HEK293 (cell line): ENCODE results near the gene HSPH1.

Experiments
- CTCF ChIA-PET: fragments of 350-600 bp; formaldehyde crosslinking; extraction: SDS; loops from one replicate; lab custom pipeline; 2021; ENCODE audit warnings: antibody characterized with exemption; lab: Yijun Ruan, JAX
- POLR2A ChIA-PET: fragments of 300-600 bp; formaldehyde crosslinking; extraction: SDS; loops from one replicate; lab custom pipeline; 2020; ENCODE audit warnings: antibody characterized with exemption, inconsistent platforms; lab: Yijun Ruan, JAX
- H3K27ac ChIP-seq: fragments of 200-500 bp; sonication (Bioruptor generic); 2 replicates; pipeline ENCODE4 v1.5.1; 2014; ENCODE audit warnings: low read depth, low read length, control low read depth, inconsistent platforms; ENCODE audit errors: extremely low read depth
- H3K36me3 ChIP-seq, 2 experiments: fragments of 200-500 bp in 1 of 2; sonication (Bioruptor generic) in 1 of 2; 1 replicate in 1 of 2; 2 replicates in 1 of 2; pipeline ENCODE4 v1.5.1; 2014 to 2017; ENCODE audit warnings: inconsistent platforms in 2 of 2, low read length in 2 of 2; ENCODE audit not compliant: control insufficient read depth in 2 of 2, insufficient read depth in 1 of 2
- H3K4me1 ChIP-seq: fragments of 200-500 bp; sonication (Bioruptor generic); 2 replicates; pipeline ENCODE4 v1.5.1; 2014; ENCODE audit warnings: mild to moderate bottlenecking, low read length, inconsistent platforms; ENCODE audit not compliant: control insufficient read depth, insufficient read depth
- H3K4me3 ChIP-seq: 2 replicates; pipeline ENCODE4 v1.5.1; 2011; ENCODE audit warnings: low read depth, mild to moderate bottlenecking, control low read depth, low read length, moderate library complexity
- H3K9me3 ChIP-seq: fragments of 200-500 bp; sonication (Bioruptor generic); 2 replicates; pipeline ENCODE4 v1.5.1; 2014; ENCODE audit warnings: low read depth, low read length, inconsistent platforms; ENCODE audit not compliant: control insufficient read depth, insufficient read depth
- ATF2 ChIP-seq: fragments of 450-650 bp; formaldehyde crosslinking; IDR thresholded peaks from 2 replicates; pipeline ENCODE4 v1.5.1; 2016; ENCODE audit warnings: missing biosample characterization, missing genetic modification characterization, low read depth
- GLIS1 ChIP-seq: fragments of 450-650 bp; formaldehyde crosslinking; IDR thresholded peaks from 2 replicates; pipeline ENCODE4 v1.5.1; 2016; ENCODE audit warnings: missing biosample characterization, missing genetic modification characterization
- HOXA7 ChIP-seq: sonication (generic); formaldehyde crosslinking; IDR thresholded peaks from 2 replicates; pipeline ENCODE4 v1.8.1; 2022; ENCODE audit warnings: missing genetic modification reagents, borderline replicate concordance
- IKZF3 ChIP-seq: fragments of 450-650 bp; IDR thresholded peaks from 2 replicates; pipeline ENCODE4 v1.5.0; 2018; ENCODE audit warnings: missing biosample characterization, mild to moderate bottlenecking, missing genetic modification characterization, moderate library complexity
- INSM2 ChIP-seq: fragments of 450-650 bp; formaldehyde crosslinking; IDR thresholded peaks from 2 replicates; pipeline ENCODE4 v1.5.1; 2016; ENCODE audit warnings: missing biosample characterization, missing genetic modification characterization
- KLF17 ChIP-seq: fragments of 450-650 bp; formaldehyde crosslinking; IDR thresholded peaks from 2 replicates; pipeline ENCODE4 v1.5.1; 2016; ENCODE audit warnings: missing biosample characterization, missing genetic modification characterization
- REST ChIP-seq: fragments of 450-650 bp; formaldehyde crosslinking; IDR thresholded peaks from 2 replicates; pipeline ENCODE4 v1.5.1; 2016; ENCODE audit warnings: missing biosample characterization, missing genetic modification characterization
- YY2 ChIP-seq: fragments of 450-650 bp; formaldehyde crosslinking; IDR thresholded peaks from 2 replicates; pipeline ENCODE4 v1.5.1; 2016; ENCODE audit warnings: missing biosample characterization, missing genetic modification characterization
- ZBTB48 ChIP-seq: fragments of 450-650 bp; formaldehyde crosslinking; IDR thresholded peaks from 2 replicates; pipeline ENCODE4 v1.5.1; 2016; ENCODE audit warnings: missing biosample characterization, missing genetic modification characterization
- ZNF157 ChIP-seq: fragments of 450-650 bp; formaldehyde crosslinking; IDR thresholded peaks from 2 replicates; pipeline ENCODE4 v1.5.1; 2016; ENCODE audit warnings: missing biosample characterization, missing genetic modification characterization
- ZNF223 ChIP-seq: fragments of 450-650 bp; formaldehyde crosslinking; IDR thresholded peaks from 2 replicates; pipeline ENCODE4 v1.5.1; 2016; ENCODE audit warnings: missing biosample characterization, missing genetic modification characterization
- ZNF24 ChIP-seq: fragments of 450-650 bp; formaldehyde crosslinking; IDR thresholded peaks from 2 replicates; pipeline ENCODE4 v1.5.1; 2016; ENCODE audit warnings: missing biosample characterization, missing genetic modification characterization
- ZNF311 ChIP-seq: fragments of 450-650 bp; formaldehyde crosslinking; IDR thresholded peaks from 2 replicates; pipeline ENCODE4 v1.5.1; 2017; ENCODE audit warnings: missing biosample characterization, missing genetic modification characterization, borderline replicate concordance
- ZNF324 ChIP-seq: fragments of 450-650 bp; formaldehyde crosslinking; IDR thresholded peaks from 2 replicates; pipeline ENCODE4 v1.5.1; 2016; ENCODE audit warnings: missing biosample characterization, missing genetic modification characterization
- ZNF391 ChIP-seq: fragments of 450-650 bp; formaldehyde crosslinking; IDR thresholded peaks from 2 replicates; pipeline ENCODE4 v1.5.1; 2016; ENCODE audit warnings: low read depth, missing biosample characterization, missing genetic modification characterization, borderline replicate concordance
- ZNF404 ChIP-seq: fragments of 450-650 bp; formaldehyde crosslinking; IDR thresholded peaks from 2 replicates; pipeline ENCODE4 v1.5.1; 2017; ENCODE audit warnings: missing biosample characterization, missing genetic modification characterization
- ZNF426 ChIP-seq: fragments of 450-650 bp; formaldehyde crosslinking; IDR thresholded peaks from 2 replicates; pipeline ENCODE4 v1.5.1; 2017; ENCODE audit warnings: missing biosample characterization, missing genetic modification characterization, mild to moderate bottlenecking, inconsistent platforms, moderate library complexity
- ZNF558 ChIP-seq: fragments of 450-650 bp; formaldehyde crosslinking; IDR thresholded peaks from 2 replicates; pipeline ENCODE4 v1.5.1; 2016; ENCODE audit warnings: missing biosample characterization, missing genetic modification characterization
- ZNF561 ChIP-seq: fragments of 450-650 bp; IDR thresholded peaks from 2 replicates; pipeline ENCODE4 v1.5.1; 2018; ENCODE audit warnings: missing biosample characterization, missing genetic modification characterization, borderline replicate concordance
- ZNF571 ChIP-seq: fragments of 450-650 bp; formaldehyde crosslinking; IDR thresholded peaks from 2 replicates; pipeline ENCODE4 v1.5.0; 2017; ENCODE audit warnings: missing biosample characterization, missing genetic modification characterization
- ZNF624 ChIP-seq: fragments of 450-650 bp; formaldehyde crosslinking; IDR thresholded peaks from 2 replicates; pipeline ENCODE4 v1.5.1; 2017; ENCODE audit warnings: missing biosample characterization, missing genetic modification characterization

The HSPH1 gene

GRCh38 chr13:31121379-31122140 is 40.1 kb downstream of the HSPH1 start:
- Histone ChIP-seq H3K36me3 (no peaks in the 10 kb centered on the region), H3K27ac (no peak overlapping the region), H3K4me1 (no peaks in the 10 kb centered on the region), H3K4me3 (no peak overlapping the region), H3K9me3 (no peaks in the 10 kb centered on the region)
- TF ChIP-seq ZNF311 (tag by site-specific recombination) (no peak), KLF17 (tag by site-specific recombination) (no peak), HOXA7 (no peak), ZNF24 (tag by site-specific recombination) (no peak), ZNF558 (tag by site-specific recombination) (no peak), ZNF624 (no peak), ZNF223 (tag by site-specific recombination) (no peak), ZNF571 (tag by site-specific recombination) (no peak), ZNF404 (no peak), YY2 (tag by site-specific recombination) (no peak), ZNF561 (no peak)
- CTCF ChIA-PET, result interaction anchor here (0.7 kb wide), 1 partner anchor 26 kb away, joined by 5 read pairs; no protein-coding TSS in a partner anchor
- POLR2A ChIA-PET, result no interaction called here

- Histone ChIP-seq H3K4me1 (no peaks in the 10 kb centered on the region), H3K36me3 (no peaks in the 10 kb centered on the region), H3K4me3 (no peak overlapping the region), H3K9me3 (no peaks in the 10 kb centered on the region), H3K27ac (no peak overlapping the region)
- TF ChIP-seq GLIS1 (tag by site-specific recombination) (0 out of 2 replicates have a peak, but pooled peaks have one; percentile 6), ZBTB48 (tag by site-specific recombination) (no peak)
- ChIA-PET CTCF (no interaction called here), POLR2A (no interaction called here)
These were observed 41.6 kb downstream of the HSPH1 start for GRCh38 chr13:31119966-31120700.

- ChIA-PET CTCF (no interaction called here), POLR2A (no interaction called here)
- Histone ChIP-seq H3K36me3 (no peaks in the 10 kb centered on the region), H3K4me3 (no peak overlapping the region), H3K27ac (no peak overlapping the region), H3K4me1 (no peaks in the 10 kb centered on the region), H3K9me3 (no peaks in the 10 kb centered on the region)
- TF ChIP-seq ATF2 (tag by site-specific recombination), result no peak
- no peak for TF ChIP-seq ZNF426 (tag by site-specific recombination)
These were observed 42.2 kb downstream of the HSPH1 start for GRCh38 chr13:31119526-31119925.

- ChIA-PET CTCF (no interaction called here), POLR2A (no interaction called here)
- Histone ChIP-seq H3K9me3 (no peaks in the 10 kb centered on the region), H3K4me3 (no peak overlapping the region), H3K36me3 (no peaks in the 10 kb centered on the region), H3K27ac (no peak overlapping the region), H3K4me1 (no peaks in the 10 kb centered on the region)
- TF ChIP-seq REST (tag by site-specific recombination) (no peak), IKZF3 (tag by site-specific recombination) (no peak), INSM2 (tag by site-specific recombination) (no peak), ZNF391 (tag by site-specific recombination) (no peak), ZNF324 (no peak), ZNF157 (no peak)
These were observed 45.5 kb downstream of the HSPH1 start for GRCh38 chr13:31116224-31116623.
